Calu3 (cell line): ENCODE measurements around the gene TGFBR1. TPM values are rescaled to one million over a fixed set of nuclear protein-coding genes. Genes with fewer than 3 reads are reported as not detected.

Experiments
- BruUV-seq: library from RNA; stranded (reverse); fragments of 400-500 nt; replicated peaks from 2 replicates; lab custom pipeline; 2021; lab: Mats Ljungman, UMichigan
- CTCF ChIA-PET: fragments of 300-600 bp; sonication (Branson Sonifier 250); formaldehyde crosslinking; loops from one replicate; lab custom pipeline; 2022; ENCODE audit warnings: antibody characterized with exemption; lab: Charles Lee
- DNase-seq: peaks from one replicate; pipeline ENCODE4 v3.0.0; 2022
- H3K27ac Mint-ChIP-seq: one replicate; pipeline ENCODE4 v1.8.0; 2022; ENCODE audit warnings: mixed read lengths; ENCODE audit not compliant: unreplicated experiment
- H3K27me3 Mint-ChIP-seq: one replicate; pipeline ENCODE4 v1.8.0; 2022; ENCODE audit warnings: mixed read lengths; ENCODE audit not compliant: unreplicated experiment
- H3K36me3 Mint-ChIP-seq: one replicate; pipeline ENCODE4 v1.8.0; 2022; ENCODE audit warnings: mild to moderate bottlenecking, moderate library complexity, mixed read lengths; ENCODE audit not compliant: insufficient read depth, unreplicated experiment
- H3K4me1 Mint-ChIP-seq: one replicate; pipeline ENCODE4 v1.8.0; 2022; ENCODE audit warnings: mild to moderate bottlenecking, low read depth, mixed read lengths; ENCODE audit not compliant: unreplicated experiment
- H3K4me3 Mint-ChIP-seq: one replicate; pipeline ENCODE4 v1.8.0; 2022; ENCODE audit warnings: mild to moderate bottlenecking, low read depth, moderate library complexity, mixed read lengths; ENCODE audit not compliant: unreplicated experiment
- H3K9me3 Mint-ChIP-seq: one replicate; pipeline ENCODE4 v1.8.0; 2022; ENCODE audit warnings: low read depth, mixed read lengths; ENCODE audit not compliant: unreplicated experiment
- intact Hi-C: fragments of 100-400 bp; cut with micrococcal nuclease; formaldehyde crosslinking; loops from one replicate; pipeline ENCODE4 v1.10.0; 2022; ENCODE audit not compliant: unreplicated experiment
- total RNA-seq: library from RNA; stranded (reverse); gene quantifications from 2 replicates; pipeline ENCODE4 v1.2.3, GENCODE V29; 2022
- TF ChIP-seq, protein P1 (sequence below): fragments of 200-600 bp; IDR thresholded peaks from one replicate; pipeline ENCODE4 v1.8.0; 2022; ENCODE audit warnings: antibody characterized with exemption; ENCODE audit not compliant: unreplicated experiment

Gene TGFBR1
- total RNA-seq, 1 experiment from 2014 or later = 22.6 TPM

DNA sequence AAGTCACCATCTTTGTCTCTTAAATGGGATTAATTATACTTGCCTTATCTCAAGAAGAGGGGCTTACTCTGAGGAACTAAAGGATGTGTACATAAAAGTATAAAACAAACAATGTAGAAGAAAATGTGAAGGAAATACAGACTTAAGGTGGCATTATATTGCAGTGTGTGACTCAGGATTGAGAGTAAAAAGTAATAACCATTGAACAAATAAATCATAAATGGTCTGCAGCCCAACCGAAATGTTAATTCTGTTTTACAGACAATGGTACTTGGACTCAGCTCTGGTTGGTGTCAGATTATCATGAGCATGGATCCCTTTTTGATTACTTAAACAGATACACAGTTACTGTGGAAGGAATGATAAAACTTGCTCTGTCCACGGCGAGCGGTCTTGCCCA, 37.4 kb downstream of the TGFBR1 start:
- intact Hi-C loops = no loop called here
- no peak overlapping the region for H3K27ac Mint-ChIP-seq
- H3K4me1 Mint-ChIP-seq = peaks cover 9% of the 10 kb centered on the region
- no peaks in the 10 kb centered on the region for H3K9me3 Mint-ChIP-seq
- no TSS peak for BruUV-seq
- no peak overlapping the region for H3K4me3 Mint-ChIP-seq
- CTCF ChIA-PET = no interaction called here
- H3K36me3 Mint-ChIP-seq = no peaks in the 10 kb centered on the region
- TF ChIP-seq, protein P1, sequence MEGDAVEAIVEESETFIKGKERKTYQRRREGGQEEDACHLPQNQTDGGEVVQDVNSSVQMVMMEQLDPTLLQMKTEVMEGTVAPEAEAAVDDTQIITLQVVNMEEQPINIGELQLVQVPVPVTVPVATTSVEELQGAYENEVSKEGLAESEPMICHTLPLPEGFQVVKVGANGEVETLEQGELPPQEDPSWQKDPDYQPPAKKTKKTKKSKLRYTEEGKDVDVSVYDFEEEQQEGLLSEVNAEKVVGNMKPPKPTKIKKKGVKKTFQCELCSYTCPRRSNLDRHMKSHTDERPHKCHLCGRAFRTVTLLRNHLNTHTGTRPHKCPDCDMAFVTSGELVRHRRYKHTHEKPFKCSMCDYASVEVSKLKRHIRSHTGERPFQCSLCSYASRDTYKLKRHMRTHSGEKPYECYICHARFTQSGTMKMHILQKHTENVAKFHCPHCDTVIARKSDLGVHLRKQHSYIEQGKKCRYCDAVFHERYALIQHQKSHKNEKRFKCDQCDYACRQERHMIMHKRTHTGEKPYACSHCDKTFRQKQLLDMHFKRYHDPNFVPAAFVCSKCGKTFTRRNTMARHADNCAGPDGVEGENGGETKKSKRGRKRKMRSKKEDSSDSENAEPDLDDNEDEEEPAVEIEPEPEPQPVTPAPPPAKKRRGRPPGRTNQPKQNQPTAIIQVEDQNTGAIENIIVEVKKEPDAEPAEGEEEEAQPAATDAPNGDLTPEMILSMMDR = no peak
- DNase-seq = no peak
- no peaks in the 10 kb centered on the region for H3K27me3 Mint-ChIP-seq

DNA sequence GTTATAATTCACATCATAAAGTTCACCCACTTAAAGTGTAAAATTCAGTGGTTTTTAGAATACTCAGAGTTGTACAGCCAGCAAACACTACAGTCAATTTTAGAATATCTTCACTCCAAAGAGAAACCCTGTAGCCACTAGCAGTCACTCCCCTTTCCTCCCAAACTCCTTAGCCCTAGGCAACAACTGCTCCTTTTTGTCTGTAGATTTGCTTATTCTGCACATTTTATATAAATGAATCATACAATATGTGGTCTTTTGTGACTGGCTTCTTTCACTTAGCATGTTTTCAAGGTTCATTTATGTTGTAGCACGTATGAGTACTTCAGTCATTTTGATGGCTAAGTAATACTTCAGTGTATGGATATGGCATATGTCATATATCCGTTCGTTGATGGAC, 38.7 kb downstream of the TGFBR1 start:
- no peaks in the 10 kb centered on the region for H3K27me3 Mint-ChIP-seq
- no TSS peak for BruUV-seq
- CTCF ChIA-PET = no interaction called here
- TF ChIP-seq, protein P1 = no peak
- no peak overlapping the region for H3K27ac Mint-ChIP-seq
- intact Hi-C loops = no loop called here
- no peak overlapping the region for H3K4me3 Mint-ChIP-seq
- no peaks in the 10 kb centered on the region for H3K36me3 Mint-ChIP-seq
- peaks cover 9% of the 10 kb centered on the region for H3K4me1 Mint-ChIP-seq
- no peaks in the 10 kb centered on the region for H3K9me3 Mint-ChIP-seq
- no peak for DNase-seq

DNA sequence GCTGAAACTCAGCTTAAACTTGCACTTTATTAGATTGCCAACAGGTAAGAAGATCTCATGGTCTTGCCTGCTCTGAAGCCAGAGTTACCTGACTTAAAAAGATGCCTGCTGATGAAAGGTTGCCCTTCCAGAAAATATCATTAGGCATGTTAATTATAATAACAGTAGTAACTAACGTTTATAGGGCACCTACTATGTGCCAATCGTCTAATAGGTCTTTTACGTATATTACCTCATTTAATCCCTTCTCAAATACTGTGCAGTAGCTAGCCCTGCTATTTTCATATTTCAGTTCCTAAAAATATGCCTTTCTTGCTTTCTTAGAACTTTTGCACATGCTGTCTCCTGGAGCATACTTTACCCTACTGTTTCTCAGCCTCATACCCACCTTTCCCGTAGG, 40.1 kb downstream of the TGFBR1 start:
- Mint-ChIP-seq H3K36me3 (no peaks in the 10 kb centered on the region), H3K4me3 (no peak overlapping the region), H3K27ac (no peak overlapping the region), H3K9me3 (no peaks in the 10 kb centered on the region), H3K4me1 (peaks cover 9% of the 10 kb centered on the region), H3K27me3 (no peaks in the 10 kb centered on the region)
- intact Hi-C loops = no loop called here
- TF ChIP-seq, protein P1 = no peak
- no peak for DNase-seq
- CTCF ChIA-PET = no interaction called here
- no TSS peak for BruUV-seq

DNA sequence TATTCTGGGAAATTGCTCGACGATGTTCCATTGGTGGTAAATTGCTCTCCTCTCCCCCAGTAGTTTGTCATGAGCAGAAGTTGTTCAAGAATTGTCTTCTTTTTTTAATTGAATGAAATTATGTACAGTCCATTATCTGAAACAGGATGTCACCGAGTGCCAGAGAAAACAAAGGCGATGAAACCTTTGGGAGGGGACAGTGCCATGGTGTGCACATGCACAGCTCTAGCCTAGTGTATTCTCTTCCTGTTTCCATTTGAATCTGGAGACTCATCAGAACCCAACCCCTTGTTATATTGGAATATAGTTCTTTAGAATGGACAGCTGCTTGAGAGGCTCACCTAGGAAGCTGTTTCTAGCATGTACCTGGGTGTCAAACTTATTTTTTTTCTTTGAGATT, 41.7 kb downstream of the TGFBR1 start:
- Mint-ChIP-seq H3K4me3 (no peak overlapping the region), H3K36me3 (no peaks in the 10 kb centered on the region), H3K9me3 (no peaks in the 10 kb centered on the region), H3K4me1 (no peaks in the 10 kb centered on the region), H3K27me3 (no peaks in the 10 kb centered on the region), H3K27ac (no peak overlapping the region)
- intact Hi-C loops = no loop called here
- no TSS peak for BruUV-seq
- CTCF ChIA-PET = no interaction called here
- no peak for DNase-seq
- TF ChIP-seq, protein P1 = no peak

DNA sequence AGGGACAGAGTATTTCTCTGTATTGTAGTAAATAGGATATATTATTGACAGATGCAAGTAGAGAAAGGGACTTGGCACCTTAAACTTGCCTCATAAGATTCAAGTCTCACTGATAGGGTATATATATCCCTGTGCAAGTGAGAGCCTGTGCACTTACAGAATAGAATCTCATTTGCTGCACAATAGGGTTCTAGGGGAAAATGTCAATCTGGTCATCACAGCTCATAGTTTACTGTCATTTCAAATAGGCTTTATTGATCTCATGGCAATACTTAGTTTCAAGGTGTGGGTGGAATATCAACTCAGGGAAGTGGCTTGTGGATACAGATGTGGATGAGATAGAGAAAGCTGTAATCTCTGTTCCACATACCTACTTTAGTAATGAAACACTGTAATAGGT, 42.3 kb downstream of the TGFBR1 start:
- no TSS peak for BruUV-seq
- Mint-ChIP-seq H3K27ac (no peak overlapping the region), H3K27me3 (no peaks in the 10 kb centered on the region), H3K36me3 (no peaks in the 10 kb centered on the region), H3K9me3 (no peaks in the 10 kb centered on the region), H3K4me1 (no peaks in the 10 kb centered on the region), H3K4me3 (no peak overlapping the region)
- DNase-seq = no peak
- TF ChIP-seq, protein P1 = no peak
- CTCF ChIA-PET = no interaction called here
- intact Hi-C loops = no loop called here
